Fibroblast of lung (primary cell): ENCODE results near the gene AKNA. TPM values are rescaled to one million over a fixed set of nuclear protein-coding genes. Genes with fewer than 3 reads are reported as not detected.

Experiments
- DNase-seq, 2 donors: peaks; one replicate each; pipeline versions ENCODE4 v3.0.0 to v3.0.0-alpha.2; 2010; ENCODE audit warnings: low read depth in 2 of 2
- H2AFZ ChIP-seq: 2 replicates; pipeline ENCODE4 v1.5.1; 2012; ENCODE audit warnings: low read length, control low read depth, inconsistent platforms
- H3K27ac ChIP-seq: 2 replicates; pipeline ENCODE4 v1.5.1; 2011; ENCODE audit warnings: low read length, control low read depth; ENCODE audit not compliant: insufficient read depth
- H3K27me3 ChIP-seq: 2 replicates; pipeline ENCODE4 v1.5.1; 2011; ENCODE audit warnings: mild to moderate bottlenecking, low read length; ENCODE audit not compliant: control insufficient read depth, insufficient read depth
- H3K36me3 ChIP-seq: 2 replicates; pipeline ENCODE4 v1.5.1; 2011; ENCODE audit warnings: low read length; ENCODE audit not compliant: control insufficient read depth, insufficient read depth
- H3K4me1 ChIP-seq: 2 replicates; pipeline ENCODE4 v1.5.1; 2011; ENCODE audit warnings: low read length; ENCODE audit not compliant: control insufficient read depth, insufficient read depth; ENCODE audit errors: extremely low read depth
- H3K4me2 ChIP-seq: 2 replicates; pipeline ENCODE4 v1.5.1; 2011; ENCODE audit warnings: low read length, control low read depth; ENCODE audit not compliant: insufficient read depth; ENCODE audit errors: extremely low read depth
- H3K4me3 ChIP-seq, 4 experiments: fragments of 200-600 bp in 1 of 4; sonication (generic) in 1 of 4; replicated peaks in 1 of 4; 2 replicates each; pipeline ENCODE4 v1.5.1; 2011 to 2016; ENCODE audit warnings: low read length in 4 of 4, low read depth in 3 of 4, mild to moderate bottlenecking in 3 of 4, control low read depth in 2 of 4, inconsistent platforms in 1 of 4, mixed read lengths in 1 of 4; ENCODE audit not compliant: insufficient read depth in 1 of 4; ENCODE audit errors: control extremely low read depth in 1 of 4
- H3K79me2 ChIP-seq: 2 replicates; pipeline ENCODE4 v1.5.1; 2012; ENCODE audit warnings: mild to moderate bottlenecking, low read length, inconsistent platforms; ENCODE audit not compliant: control insufficient read depth, insufficient read depth
- H3K9ac ChIP-seq: 2 replicates; pipeline ENCODE4 v1.5.1; 2011; ENCODE audit warnings: mild to moderate bottlenecking, low read length, control low read depth; ENCODE audit not compliant: insufficient read depth
- H3K9me3 ChIP-seq: 2 replicates; pipeline ENCODE4 v1.5.1; 2012; ENCODE audit warnings: low read depth, low read length; ENCODE audit not compliant: control insufficient read depth, insufficient read depth
- H4K20me1 ChIP-seq: 2 replicates; pipeline ENCODE4 v1.5.1; 2011; ENCODE audit warnings: low read length; ENCODE audit not compliant: control insufficient read depth, insufficient read depth; ENCODE audit errors: extremely low read depth
- EZH2 ChIP-seq: IDR thresholded peaks from 2 replicates; pipeline ENCODE4 v1.5.1; 2012; ENCODE audit warnings: low read length, control low read depth, mild to moderate bottlenecking; ENCODE audit errors: missing control alignments
- polyA plus RNA-seq, 2 donors: library from polyadenylated mRNA; depleted of rRNA in 1 of 2; stranded (reverse) in 1 of 2; unstranded in 1 of 2; fragments of >200 nt; gene quantifications; 2 replicates each; pipeline ENCODE4 v1.2.1, GENCODE V29; 2011 to 2012; ENCODE audit warnings: missing spikeins in 1 of 2
- total RNA-seq: library from RNA; depleted of rRNA; stranded (reverse); fragments of >200 nt; gene quantifications from 2 replicates; pipeline ENCODE4 v1.2.1, GENCODE V29; 2014
- TF ChIP-seq, protein P1 (sequence below), 2 donors: IDR thresholded peaks in 1 of 2; conservative IDR thresholded peaks in 1 of 2; 1 replicate in 1 of 2; 2 replicates in 1 of 2; pipeline ENCODE4 v1.5.1; 2011 to 2012; ENCODE audit warnings: low read length in 2 of 2, control low read depth in 1 of 2, inconsistent platforms in 1 of 2, low read depth in 1 of 2, mild to moderate bottlenecking in 1 of 2

The AKNA gene
- total and polyA plus RNA-seq, 2 donors (not counting 1 experiment from before 2014, with no cell fraction given): 5.6 to 19.3 TPM

DNA sequence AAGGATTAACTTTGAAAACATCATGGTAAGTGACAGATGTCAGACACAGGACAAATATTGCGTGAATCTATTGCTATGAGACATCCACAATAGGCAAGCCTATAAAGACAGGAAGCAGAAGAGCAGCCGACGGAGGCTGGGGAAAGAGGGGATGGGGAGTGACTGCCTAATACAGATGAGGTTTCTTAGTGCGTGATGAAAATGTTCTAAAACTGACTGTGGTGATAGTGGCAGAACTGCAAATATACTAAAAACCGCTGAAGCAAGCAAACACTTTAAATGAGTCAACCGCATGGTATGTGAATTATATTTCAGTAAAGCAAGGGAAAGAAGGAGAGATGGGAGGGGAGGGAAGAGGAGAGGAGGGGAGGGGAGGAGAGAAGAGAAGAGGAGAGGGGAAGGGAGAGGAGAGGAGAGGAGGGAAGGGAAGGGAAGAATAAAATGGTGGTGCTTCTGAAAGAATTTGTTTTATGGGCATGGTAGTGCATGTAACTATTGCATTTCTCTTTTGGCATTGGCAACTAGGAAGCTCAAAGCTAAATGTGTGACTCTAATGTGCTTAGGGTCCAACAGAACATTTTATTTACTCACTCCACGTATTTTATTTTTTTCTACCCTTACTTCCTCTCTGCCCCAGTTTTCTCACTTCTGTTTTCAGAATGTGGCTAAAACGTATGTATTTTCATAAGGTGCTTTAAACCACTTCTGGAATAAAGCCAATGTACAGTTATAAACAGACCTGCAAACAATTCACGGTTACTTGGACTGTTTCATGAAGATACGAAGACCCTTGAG lies 21.3 kb downstream of the AKNA start:
- peak overlapping the region; percentile 56 for H3K27ac ChIP-seq
- no peaks in the 10 kb centered on the region for H3K9me3 ChIP-seq
- peak; percentile 92 to 97 for DNase-seq
- peak overlapping the region; percentile 58 for H3K4me2 ChIP-seq
- no peaks in the 10 kb centered on the region for H3K79me2 ChIP-seq
- no peak for TF ChIP-seq EZH2
- TF ChIP-seq, protein P1, sequence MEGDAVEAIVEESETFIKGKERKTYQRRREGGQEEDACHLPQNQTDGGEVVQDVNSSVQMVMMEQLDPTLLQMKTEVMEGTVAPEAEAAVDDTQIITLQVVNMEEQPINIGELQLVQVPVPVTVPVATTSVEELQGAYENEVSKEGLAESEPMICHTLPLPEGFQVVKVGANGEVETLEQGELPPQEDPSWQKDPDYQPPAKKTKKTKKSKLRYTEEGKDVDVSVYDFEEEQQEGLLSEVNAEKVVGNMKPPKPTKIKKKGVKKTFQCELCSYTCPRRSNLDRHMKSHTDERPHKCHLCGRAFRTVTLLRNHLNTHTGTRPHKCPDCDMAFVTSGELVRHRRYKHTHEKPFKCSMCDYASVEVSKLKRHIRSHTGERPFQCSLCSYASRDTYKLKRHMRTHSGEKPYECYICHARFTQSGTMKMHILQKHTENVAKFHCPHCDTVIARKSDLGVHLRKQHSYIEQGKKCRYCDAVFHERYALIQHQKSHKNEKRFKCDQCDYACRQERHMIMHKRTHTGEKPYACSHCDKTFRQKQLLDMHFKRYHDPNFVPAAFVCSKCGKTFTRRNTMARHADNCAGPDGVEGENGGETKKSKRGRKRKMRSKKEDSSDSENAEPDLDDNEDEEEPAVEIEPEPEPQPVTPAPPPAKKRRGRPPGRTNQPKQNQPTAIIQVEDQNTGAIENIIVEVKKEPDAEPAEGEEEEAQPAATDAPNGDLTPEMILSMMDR (conservative IDR thresholded peaks at IDR 0.05 in 1 of 2, IDR thresholded peaks at IDR 0.05 in 1 of 2; ENCODE audit: low read depth in 1 of 2, low read length in 2 of 2): no peak
- H3K9ac ChIP-seq: no peak overlapping the region
- peaks cover 11% of the 10 kb centered on the region for H3K4me1 ChIP-seq
- no peak overlapping the region for H2AFZ ChIP-seq
- no peak overlapping the region for H3K4me3 ChIP-seq
- H4K20me1 ChIP-seq: no peaks in the 10 kb centered on the region
- peaks cover 9% of the 10 kb centered on the region for H3K36me3 ChIP-seq
- no peaks in the 10 kb centered on the region for H3K27me3 ChIP-seq

- Histone ChIP-seq H3K9ac (no peak overlapping the region), H3K27ac (no peak overlapping the region), H3K36me3 (peaks cover 15% of the 10 kb centered on the region), H2AFZ (no peak overlapping the region), H3K79me2 (no peaks in the 10 kb centered on the region), H3K4me3 (no peak overlapping the region), H3K9me3 (no peaks in the 10 kb centered on the region), H3K4me2 (no peak overlapping the region), H4K20me1 (no peaks in the 10 kb centered on the region), H3K27me3 (no peaks in the 10 kb centered on the region), H3K4me1 (peaks cover 10% of the 10 kb centered on the region)
- no peak for DNase-seq
- TF ChIP-seq EZH2: no peak
- TF ChIP-seq, protein P1 (conservative IDR thresholded peaks at IDR 0.05 in 1 of 2, IDR thresholded peaks at IDR 0.05 in 1 of 2; ENCODE audit: low read depth in 1 of 2, low read length in 2 of 2): no peak
Observed at GRCh38 chr9:114365194-114365593, 22.6 kb downstream of the AKNA start.

- Histone ChIP-seq H3K4me2 (no peak overlapping the region), H3K36me3 (peaks cover 20% of the 10 kb centered on the region), H2AFZ (no peak overlapping the region)
Observed at GRCh38 chr9:114364134-114365041, 23.4 kb downstream of the AKNA start.

More at GRCh38 chr9:114364134-114365041, 23.4 kb downstream of the AKNA start:
- H3K27me3 ChIP-seq: no peaks in the 10 kb centered on the region
- no peak overlapping the region for H3K9ac ChIP-seq
- no peak overlapping the region for H3K27ac ChIP-seq
- no peak overlapping the region for H3K4me3 ChIP-seq
- no peaks in the 10 kb centered on the region for H4K20me1 ChIP-seq
- H3K79me2 ChIP-seq: no peaks in the 10 kb centered on the region
- TF ChIP-seq EZH2: no peak
- TF ChIP-seq, protein P1 (conservative IDR thresholded peaks at IDR 0.05 in 1 of 2, IDR thresholded peaks at IDR 0.05 in 1 of 2; ENCODE audit: low read depth in 1 of 2, low read length in 2 of 2): no peak
- no peaks in the 10 kb centered on the region for H3K9me3 ChIP-seq
- peak; percentile 88 to 91 for DNase-seq
- H3K4me1 ChIP-seq: peaks cover 10% of the 10 kb centered on the region
